Stimulated activated CD8-positive, alpha-beta memory T cell treated with anti-CD3 and anti-CD28 coated beads, Interleukin-15, amount 100 ng/mL, for 24 hours (primary cell): Measurements from ENCODE around the gene CEMIP.

Experiments
- DNase-seq: peaks from one replicate; pipeline ENCODE4 v3.0.0-alpha.2; 2020; ENCODE audit warnings: low read depth

Gene CEMIP

DNA sequence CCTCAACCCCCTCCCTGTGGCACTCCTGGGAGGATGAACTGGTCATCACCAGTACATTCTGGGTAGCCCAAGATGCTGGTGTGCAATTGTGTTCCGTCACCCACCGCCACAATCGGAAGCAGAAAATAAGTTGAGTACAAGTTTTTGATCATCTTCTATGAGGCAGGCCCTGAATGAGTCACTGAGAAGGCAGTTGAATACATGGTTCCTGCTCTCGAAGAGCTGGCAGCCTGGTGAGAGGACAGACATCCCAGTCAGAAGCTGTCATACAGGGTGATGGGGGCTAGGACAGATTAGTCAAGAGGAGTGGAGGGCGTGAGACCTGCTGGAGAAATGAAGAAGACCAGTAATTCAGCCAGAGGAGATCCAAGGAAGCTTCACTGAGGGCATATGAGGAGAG lies 6.2 kb downstream of the CEMIP start:
- no peak for DNase-seq

DNA sequence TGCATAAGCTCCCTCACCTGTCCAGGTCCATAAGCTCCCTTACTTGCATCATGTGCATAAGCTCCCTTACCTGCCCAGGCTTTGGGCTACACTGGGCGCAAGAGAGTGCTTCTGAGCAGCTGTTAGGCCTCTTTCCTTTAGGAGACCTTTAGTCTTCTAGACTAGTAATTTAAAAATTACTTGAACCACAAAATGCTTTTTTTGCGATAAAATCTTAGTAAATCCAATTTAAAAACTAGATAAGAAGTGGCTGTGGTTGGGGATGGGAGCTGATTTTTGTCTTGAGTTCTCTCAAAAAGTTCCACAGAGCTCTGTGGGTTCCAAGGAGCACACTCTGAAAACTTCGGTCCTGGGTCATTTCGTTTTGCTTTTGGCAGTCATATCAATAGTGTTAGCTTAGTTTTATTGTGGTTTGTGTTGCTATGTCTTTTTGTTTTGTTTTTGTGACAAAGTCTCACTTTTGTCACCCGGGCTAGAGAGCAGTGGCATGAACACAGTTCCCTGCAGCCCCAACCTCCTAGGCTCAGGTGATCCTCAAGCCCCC lies 6.7 kb downstream of the CEMIP start:
- DNase-seq = no peak

DNA sequence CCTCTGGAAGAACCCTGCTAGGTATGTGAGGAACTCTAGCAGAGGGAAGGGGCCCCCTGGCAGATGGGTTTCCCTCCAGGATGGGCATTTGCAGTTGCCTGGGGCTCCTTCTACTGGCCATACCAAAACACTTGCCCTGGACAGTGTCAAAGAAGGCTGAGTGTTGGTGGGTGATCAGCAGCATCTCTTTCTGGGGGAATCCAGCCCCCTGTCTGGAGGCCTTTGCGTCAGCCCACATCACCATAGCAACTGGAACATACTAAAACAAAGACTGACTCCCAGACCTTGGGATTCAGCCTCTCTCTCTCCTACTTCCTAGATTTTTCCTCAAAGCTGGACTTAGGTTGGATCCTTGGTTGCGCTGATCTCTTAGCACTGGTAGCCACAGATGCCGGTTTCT lies 8.1 kb downstream of the CEMIP start:
- no peak for DNase-seq

DNA sequence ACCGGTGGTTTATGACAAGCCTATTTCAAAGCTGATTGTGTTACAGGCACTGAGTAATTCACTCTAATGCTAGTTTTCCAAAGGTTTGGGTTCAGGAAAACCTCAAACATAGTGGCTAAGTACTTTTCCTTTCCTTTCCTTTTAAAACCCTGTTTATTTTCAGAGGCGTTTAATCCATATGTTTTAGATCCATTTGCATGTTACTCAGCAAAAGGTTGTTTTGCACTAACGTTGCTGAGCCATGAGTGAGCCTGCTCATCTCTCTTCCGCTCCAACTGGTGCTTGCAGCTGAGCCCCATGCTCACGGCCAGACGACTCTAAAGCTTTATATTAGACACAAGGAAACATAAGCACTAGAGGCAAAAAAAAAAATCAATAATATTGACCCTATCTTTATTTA lies 9.4 kb downstream of the CEMIP start:
- DNase-seq = no peak

DNA sequence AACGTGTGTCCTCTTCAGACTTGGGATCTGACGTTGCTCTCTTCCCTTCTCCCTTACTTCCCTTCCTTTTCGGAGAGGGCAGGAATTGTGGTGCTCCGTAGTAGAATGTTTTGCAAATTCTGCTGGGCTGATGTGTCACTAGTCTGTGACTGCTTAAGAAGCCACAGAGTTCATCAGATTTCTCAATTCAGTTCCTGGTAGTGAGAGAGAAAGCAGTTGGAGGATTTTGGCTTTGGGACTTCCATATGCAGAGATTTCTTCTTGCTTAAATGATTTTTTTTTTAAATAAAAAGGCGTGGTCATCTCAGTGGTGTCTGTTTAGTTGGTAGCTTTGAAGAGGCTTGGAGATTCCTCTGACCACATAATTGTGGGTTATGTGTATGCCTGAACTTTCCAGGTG lies 10.1 kb downstream of the CEMIP start:
- DNase-seq = no peak

DNA sequence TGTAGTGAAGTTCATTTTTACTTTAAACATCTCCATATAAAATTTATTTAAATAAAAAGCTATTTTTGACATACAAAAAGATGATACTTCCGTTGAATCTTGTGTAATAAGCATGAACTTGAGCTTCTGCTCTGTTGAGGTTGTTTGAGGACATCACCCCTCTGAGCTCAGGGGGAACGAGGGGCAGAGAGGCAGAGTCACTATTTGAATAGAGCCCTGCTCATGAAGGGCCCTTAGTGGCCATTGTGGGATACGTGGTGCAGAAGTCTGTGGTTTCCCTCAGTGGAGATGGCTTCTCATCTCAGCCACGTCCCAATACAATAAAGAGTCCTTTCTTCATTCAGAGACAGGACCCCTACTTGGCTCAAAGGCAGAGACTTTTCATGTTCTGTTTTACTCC lies 10.6 kb downstream of the CEMIP start:
- no peak for DNase-seq

DNA sequence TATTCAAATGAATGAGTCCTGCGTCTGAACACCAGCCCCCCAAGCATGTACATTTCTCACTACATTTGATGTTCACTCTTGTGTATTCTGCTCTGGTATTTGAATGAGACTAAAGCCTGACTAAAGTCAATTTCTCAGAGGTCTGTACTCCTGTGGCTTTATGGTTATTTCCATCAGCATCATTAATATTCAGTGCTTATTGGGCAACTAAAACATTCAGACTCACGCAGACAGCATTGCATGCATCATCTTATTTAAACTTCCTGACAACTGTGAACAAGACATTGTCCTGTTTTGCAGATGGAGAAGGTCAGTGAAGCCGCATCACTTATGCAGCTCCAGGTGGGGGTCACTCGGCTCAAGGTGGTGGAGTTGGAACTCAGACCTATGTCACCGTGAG lies 11.1 kb downstream of the CEMIP start:
- DNase-seq = no peak

DNA sequence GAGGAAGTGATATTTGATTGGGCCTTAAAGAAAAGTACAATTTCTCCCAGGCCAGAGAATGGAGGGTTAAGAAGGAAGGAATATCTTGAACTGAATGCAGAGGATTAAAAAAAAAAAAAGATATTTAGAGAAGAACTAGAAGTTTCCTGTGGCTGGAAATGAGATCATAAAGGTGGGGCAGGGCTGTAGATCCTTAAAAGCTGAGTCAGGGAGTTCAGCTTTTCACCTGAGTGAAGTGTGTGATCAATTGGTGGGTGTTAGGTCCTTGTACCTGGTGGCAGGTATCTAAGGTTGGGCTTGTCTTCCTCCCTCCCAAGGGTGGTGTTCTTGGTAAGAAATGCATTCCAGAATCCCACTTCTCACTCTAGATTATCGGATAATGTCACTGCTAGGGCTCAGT lies 11.8 kb downstream of the CEMIP start:
- no peak for DNase-seq

DNA sequence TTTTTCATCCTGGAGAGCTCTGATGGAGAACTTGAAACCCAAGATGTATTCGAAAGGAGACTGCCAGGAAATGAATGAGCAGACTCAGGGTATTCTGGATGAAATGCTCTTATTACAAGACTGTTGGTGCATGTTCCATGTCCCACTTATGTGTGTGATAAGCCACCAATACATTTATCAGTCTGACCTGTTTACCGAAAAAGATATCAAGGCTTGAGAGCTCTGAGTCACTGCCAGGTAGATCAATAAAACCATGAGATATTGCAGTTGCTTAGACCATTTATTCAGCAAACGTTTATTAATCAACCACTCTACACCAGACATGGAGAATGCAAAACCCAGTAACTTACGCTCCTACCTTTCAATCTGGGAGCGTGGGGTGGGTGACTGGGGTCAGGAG lies 17.2 kb downstream of the CEMIP start:
- DNase-seq = no peak

DNA sequence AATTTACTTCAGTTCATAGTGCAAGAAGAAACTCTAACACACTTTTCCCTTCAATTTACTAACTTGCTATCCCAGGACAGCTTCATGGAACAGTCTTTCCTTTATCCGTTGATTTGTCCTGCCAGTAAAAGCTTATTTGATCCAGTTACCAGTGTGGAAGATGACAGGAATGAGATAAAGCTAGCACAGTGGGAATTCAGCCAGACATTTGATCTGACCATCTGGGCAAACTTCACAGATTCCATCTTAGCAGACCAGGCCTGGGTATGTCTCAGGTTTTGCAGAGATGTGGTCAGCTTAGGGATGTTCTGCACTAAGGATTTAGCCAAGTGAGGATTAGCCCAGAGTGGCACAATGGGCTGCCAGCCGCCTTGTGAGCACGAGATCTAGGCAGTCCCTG lies 19.7 kb downstream of the CEMIP start:
- DNase-seq = no peak

DNA sequence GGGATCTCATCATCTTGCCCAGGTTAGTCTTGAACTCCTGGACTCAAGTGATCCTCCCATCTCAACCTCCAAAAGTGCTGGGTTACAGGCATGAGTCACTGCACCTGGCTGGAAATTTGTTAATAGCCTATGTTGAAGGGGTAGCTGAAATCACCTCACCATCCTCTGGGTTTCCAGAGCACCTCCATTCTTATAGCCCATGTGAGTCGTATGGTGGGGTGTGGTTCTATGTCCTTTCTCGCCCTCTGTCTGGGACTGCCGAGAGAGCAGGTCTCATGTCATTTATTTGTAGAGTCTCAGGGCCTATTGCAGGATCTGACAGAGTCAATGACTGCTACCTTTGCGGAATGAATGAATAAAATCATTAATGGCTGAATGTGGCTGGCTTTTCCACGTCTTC lies 20.9 kb downstream of the CEMIP start:
- DNase-seq = no peak

DNA sequence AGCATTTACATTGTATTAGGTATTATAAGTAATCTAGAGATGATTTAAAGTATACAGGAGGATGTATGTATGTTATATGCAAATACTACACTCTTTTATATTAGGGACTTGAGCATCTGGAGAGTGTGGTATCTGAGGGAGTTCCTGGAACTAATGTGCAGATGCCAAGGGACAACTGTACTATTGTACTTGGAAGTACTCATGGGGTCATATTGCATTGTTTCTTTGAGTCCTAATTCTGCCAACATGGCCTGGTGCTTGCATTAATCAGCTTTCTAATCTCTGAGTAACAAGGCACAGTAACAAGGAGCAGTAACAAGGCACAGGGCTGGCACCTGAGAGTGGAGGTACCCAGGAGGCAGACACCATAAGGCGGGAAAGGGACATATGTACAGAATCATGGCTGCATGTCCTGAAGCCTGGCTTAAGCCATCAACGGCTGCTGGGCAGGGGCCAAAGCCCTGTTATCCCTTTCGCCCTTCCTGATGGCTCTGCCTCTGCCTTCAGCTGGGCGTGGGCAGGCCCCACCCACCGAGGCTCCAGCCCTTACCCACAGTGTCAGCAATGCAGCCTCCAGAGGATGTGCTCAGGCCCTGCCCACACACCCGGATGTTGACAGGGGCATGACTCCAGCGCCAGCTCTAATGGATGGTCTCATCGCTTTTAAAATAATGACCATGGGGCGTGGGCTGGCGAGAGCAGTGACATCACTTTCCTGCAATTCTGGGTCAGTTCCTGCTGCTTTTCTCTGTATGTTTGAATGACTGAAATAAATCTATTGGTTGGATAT lies 22.9 kb downstream of the CEMIP start:
- no peak for DNase-seq

DNA sequence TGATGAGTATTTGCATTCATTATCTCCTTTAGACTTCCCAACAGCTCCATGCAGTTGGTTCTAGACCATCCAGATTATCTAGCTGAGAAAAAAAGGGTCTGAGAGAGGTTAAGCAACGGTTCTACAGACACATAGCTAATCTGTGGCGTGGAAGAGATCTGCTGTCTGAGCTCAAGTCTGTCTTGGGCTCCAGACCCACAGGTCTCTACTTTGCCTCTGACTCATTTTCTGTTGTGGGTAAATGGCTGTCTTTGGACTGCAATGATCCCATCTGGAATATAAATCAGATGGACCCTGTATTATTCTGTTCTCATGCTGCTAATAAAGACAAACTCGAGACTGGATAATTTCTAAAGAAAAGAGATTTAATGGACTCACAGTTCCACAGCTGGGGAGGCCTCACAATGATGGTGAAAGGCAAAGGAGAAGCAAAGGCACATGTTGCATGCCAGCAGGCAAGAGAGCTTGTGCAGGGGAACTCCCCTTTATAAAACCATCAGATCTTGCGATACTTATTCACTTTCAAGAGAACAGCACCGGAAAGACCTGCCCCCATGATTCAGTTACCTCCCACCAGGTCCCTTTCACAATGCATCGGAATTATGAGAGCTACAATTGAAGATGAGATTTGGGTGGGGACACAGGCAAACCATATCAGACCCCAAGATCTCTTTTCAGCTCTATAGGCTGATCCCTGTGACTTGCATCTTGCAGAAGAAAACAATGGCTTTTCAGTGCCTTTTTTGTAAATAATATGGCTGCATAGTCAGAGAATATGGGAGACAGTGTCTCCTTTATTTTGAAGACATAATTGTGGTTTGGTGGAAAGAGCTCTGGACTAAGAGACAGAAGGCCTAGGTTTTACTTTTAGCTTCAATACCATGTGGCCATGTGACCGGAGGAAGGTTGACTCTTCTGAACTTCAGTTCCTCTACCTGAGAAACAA lies 24.7 kb downstream of the CEMIP start:
- no peak for DNase-seq

DNA sequence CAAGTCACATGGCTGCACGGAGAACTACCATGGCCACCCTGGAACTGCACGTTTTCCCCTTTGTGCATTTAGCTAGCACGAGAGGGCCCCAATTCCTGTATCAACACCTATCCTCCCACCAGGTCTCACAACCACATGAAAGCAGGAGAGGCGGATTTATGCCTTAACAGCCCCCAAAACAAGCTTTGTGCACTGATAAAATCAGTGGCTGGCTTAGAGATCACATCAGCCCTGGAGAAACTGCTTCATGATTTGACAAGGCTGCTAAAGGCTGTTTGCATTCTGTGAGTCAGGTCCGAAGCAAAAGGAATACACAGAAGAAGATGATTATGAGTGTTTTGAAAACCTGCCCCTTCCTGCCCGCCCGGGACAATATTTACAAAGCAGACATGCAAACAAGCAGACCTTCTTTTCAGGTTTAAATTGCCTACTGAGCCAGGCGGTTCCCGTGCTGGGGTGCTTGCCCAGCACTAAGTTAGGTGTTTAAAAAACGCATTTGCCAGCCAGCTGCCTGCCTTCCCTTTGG lies 25.9 kb downstream of the CEMIP start:
- DNase-seq = no peak

DNA sequence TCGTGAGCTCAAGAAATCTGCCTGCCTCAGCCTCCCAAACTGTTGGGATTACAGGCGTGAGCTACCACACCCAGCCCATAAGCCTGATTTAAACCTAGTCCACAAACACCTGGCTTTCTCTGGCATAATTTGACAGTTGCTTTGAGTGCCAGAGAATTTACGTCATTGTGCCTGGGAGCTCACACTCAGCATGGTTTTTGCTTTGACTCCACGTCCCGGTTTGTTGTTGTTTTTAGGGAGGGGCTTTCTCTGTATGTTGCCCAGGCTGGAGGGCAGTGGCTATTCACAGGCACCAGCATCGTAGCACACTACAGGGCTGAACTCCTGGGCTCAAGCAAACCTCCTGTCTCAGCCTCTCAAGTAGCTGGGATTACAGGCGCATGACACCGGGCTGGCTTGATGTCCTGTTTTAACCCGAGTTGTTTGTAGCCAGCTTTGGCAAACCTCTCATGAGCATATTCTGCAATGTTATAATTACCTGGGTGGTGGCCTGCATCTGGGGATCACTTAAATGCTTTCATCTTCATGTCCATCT lies 32.7 kb downstream of the CEMIP start:
- DNase-seq = no peak

DNA sequence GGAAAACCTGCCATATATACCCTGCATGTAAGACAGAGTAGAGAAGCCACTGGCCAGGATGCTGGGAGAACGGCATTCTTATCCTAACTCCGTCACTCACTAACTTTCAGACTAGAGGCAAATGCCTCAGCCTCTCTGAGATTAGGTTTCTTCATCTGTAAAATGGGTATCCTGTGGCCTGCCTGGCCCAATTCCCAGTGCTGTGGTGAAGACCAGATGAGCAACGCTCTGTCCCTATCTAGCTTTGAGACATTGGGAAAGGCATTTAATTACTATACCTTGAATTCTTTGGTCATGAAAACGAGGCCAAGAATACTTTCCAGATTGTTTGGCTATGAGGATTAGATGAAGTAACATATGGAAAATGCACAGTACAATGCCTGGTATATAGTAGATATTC lies 35.9 kb downstream of the CEMIP start:
- DNase-seq = no peak

DNA sequence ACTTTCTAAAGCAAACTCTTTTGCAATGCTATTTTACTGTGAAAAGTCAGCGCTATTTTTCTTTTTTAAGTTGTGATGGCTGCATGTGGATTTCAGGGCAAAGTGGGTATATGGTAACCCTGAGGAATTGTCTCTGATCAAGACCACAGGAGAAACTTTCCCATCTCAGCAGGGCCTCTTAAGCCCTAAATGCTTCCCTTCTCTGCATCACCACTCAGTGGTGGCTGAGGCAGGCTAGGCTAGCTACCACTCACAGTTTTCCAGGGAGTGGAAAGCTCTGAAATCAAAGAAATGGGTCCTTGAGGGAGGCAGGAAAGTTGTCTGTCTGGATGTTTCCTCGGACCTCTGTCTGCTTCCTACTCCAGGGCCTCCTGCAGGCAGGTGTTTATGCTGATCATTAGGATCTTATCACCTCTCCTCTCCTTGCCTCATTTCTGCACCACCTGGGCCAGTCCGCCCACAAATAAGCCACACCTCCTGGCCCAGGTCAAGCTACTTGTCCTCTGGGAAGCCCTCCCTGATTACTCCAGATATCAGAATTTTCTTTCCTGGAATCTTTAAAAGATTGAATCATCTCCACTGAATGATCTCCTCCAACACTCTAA lies 37.0 kb downstream of the CEMIP start:
- no peak for DNase-seq

DNA sequence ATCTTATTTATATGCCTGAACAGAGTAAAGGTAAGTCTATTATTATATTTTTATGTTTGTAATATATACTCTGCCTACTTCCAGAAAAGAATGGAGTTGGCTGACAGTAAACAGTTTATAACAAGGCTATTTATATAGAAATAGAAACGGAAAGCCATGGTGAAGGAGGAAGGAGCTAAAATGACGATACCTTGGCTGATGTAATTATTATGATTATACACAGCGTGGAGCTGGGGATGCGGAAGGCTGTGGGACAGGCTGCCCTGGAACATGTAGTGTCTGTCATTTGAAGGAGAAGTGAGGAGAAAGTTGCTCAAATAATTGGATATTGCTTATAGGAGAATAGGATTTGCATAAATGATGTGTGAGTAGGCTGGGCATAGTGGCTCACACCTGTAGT lies 37.8 kb downstream of the CEMIP start:
- DNase-seq = no peak

DNA sequence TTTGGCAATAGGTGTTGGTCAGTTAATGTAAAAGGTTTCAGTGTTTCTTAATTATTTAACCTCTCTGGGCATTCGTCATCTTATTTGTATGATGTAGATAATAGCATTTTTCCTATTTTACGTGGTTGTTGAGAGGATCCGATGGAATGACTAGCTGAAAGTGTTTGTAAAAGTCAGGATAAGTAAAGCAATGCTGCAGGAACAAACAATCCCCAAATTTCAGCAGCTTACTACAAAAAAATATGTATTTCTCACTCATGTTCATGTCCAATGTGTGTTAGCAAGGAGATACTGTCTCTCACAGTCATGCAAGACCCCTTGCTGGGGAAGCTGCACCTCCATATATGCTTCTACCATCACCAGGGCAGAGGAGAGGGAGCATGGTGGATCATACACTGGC lies 38.7 kb downstream of the CEMIP start:
- DNase-seq = no peak

DNA sequence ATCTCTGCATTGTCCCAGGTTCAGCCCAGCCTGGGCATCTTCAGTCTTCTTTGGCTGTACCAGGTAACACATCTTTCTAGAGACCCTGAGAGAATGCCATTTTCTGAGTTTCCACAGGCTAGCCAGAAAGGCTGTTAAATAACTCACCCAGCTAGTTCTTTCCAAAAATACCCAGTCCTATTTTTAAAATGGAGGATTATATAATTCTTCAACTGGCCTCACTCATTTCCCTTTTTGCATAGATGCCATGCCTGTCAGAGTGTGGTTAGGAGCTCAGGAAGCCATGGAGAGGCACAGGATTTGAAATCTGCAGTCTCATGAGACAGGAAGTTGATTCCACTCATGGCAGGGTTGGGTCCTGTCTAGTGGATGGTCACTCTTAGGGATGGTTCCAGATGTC lies 39.8 kb downstream of the CEMIP start:
- no peak for DNase-seq

DNA sequence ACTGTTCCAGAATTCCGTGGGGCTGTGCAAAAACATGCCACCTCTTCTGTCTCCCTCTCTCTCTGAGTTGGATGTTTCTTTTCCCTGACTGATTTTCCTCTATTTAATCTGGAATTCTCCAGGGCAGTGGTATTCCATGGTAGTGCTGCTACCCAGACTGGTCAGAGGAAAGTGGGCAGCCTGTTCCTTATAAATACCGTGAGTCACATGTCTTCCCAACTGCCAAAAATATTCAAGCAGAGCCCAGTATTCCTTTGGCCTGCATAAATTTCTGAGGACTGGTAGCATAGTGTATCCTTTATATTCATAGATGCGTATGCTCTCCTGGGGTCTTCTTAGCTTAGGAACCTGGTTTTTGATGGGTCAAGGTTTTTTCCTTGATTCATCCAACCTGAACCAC lies 40.9 kb downstream of the CEMIP start:
- DNase-seq = no peak

DNA sequence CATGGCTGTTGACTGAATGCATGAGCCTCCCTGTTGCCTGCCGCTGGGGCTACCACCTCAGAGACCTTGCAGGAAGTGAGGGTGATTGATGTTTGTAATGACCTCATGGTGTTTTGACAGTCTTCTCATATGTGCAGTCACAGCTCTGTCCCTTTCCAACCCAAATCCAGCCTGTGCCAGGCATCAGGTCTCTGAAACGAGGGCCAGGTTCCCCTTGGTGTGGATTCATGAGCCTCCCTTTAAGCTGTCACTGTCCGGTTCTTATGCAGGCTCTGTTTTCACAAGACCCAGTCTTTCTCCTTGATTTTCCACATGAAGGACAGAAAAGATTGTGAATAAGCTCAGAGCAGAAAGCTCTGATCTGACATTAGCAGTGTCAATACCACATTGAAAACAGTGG lies 43.1 kb downstream of the CEMIP start:
- DNase-seq = no peak
